ENCODE data around the gene LEFTY2. TPM values are rescaled to one million over a fixed set of nuclear protein-coding genes. Genes with fewer than 3 reads are reported as not detected.
A peak's percentile ranks its signal among the peaks of the same experiment; 100 is the strongest.

LEFTY2 gene, protein sequence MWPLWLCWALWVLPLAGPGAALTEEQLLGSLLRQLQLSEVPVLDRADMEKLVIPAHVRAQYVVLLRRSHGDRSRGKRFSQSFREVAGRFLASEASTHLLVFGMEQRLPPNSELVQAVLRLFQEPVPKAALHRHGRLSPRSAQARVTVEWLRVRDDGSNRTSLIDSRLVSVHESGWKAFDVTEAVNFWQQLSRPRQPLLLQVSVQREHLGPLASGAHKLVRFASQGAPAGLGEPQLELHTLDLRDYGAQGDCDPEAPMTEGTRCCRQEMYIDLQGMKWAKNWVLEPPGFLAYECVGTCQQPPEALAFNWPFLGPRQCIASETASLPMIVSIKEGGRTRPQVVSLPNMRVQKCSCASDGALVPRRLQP
- polyA plus RNA-seq (2013): 4.2 and 4.7 TPM in 2 replicates

DNA sequence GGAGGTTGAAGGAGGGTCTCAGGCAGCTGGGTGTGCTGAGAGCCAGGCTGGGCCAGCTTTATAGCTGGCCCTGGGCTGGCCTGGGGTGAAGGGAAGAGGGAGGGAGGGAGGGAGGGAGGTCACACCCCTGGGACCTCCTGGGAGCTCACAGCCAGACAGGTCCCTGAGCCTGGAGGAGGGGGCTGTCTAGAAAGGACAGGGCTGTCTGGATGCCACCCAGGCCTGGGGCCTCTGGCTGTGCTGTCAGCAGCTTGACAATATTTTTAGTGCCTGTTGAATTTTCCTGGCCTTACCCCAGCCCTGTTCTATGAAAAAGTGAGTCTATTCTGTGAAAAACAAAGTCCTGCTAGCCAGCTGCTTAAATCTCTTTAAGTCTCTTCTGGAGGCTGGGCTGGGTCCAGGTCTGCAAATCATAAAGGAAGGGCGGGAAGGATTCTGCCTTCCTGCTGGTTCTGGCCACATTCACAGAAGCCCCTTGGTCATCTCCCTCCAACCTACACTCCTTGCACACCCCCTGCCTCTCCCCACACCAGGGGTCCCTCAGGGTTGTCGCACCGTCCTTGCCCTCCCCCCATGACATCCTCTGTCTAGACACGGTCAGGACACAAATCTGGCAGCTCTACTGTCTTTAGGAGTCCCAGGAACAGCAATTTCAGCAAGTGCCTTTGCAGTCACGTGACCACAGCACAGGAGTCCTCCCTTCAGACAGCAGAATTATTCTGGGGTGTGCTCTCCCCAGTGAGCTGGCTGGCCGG, at the start of gene LEFTY2:
Gene LEFTY2, minus strand, starts transcription at position 34 of the 755 bp plus-strand sequence. CDS start 80 bp downstream, outside the sequence.
- peaks cover 3 to 15% of the 10 kb centered on the region in 2 experiments for H3K4me1 ChIP-seq (ENCODE audit: control insufficient read depth in 1 of 2, insufficient read depth in 2 of 2, low read length in 2 of 2)
- no peaks in the 10 kb centered on the region for H3K79me1 ChIP-seq (ENCODE audit: low read length)
- peak within 1 kb of the TSS; percentile 61 for H4K12ac ChIP-seq (ENCODE audit: low read depth, low read length)
- H3K4me3 ChIP-seq (ENCODE audit: low read depth, low read length): no peak within 1 kb of the TSS
- H3K27ac ChIP-seq (ENCODE audit: low read depth, low read length): peak within 1 kb of the TSS; percentile 5
- H3K27me3 ChIP-seq (ENCODE audit: insufficient read depth, low read length): no peaks in the 10 kb centered on the region
- peaks cover 2% of the 10 kb centered on the region for H3K79me2 ChIP-seq (ENCODE audit: control insufficient read depth, insufficient read depth, low read length, poor library complexity)
- peak within 1 kb of the TSS; percentile 17 for H2AFZ ChIP-seq (ENCODE audit: insufficient read depth, low read length, poor library complexity)
- H2BK120ac ChIP-seq (ENCODE audit: insufficient read depth, low read length, poor library complexity): no peak within 1 kb of the TSS
- H4K8ac ChIP-seq (ENCODE audit: low read depth, low read length): no peak within 1 kb of the TSS
- no peak within 1 kb of the TSS for H3K4me2 ChIP-seq (ENCODE audit: low read length)
- WGBS (ENCODE audit: extremely low coverage, insufficient coverage, insufficient read length): no CpG with 5 or more reads among the region's 6 CpGs
- no peak within 1 kb of the TSS for H3K9ac ChIP-seq (ENCODE audit: low read length)
- no peak within 1 kb of the TSS for H2BK12ac ChIP-seq (ENCODE audit: low read length)
- no peaks in the 10 kb centered on the region for H3K9me3 ChIP-seq (ENCODE audit: insufficient read depth, low read depth, low read length)
- H2BK5ac ChIP-seq (ENCODE audit: low read depth, low read length, poor library complexity): peak within 1 kb of the TSS; percentile 23
- no peak within 1 kb of the TSS for H3K18ac ChIP-seq (ENCODE audit: low read length)
- no peak within 1 kb of the TSS for H3K23ac ChIP-seq (ENCODE audit: low read length)
- peak within 1 kb of the TSS; percentile 60 for H4K91ac ChIP-seq (ENCODE audit: low read depth, low read length)
- DNase-seq: no peak
- no peaks in the 10 kb centered on the region for H3K36me3 ChIP-seq (ENCODE audit: control insufficient read depth in 1 of 2, insufficient read depth in 2 of 2, low read length in 2 of 2)
- no peak within 1 kb of the TSS for H2AK5ac ChIP-seq (ENCODE audit: low read length)
- no peak within 1 kb of the TSS for H3K14ac ChIP-seq (ENCODE audit: low read length)
- H3K4ac ChIP-seq (ENCODE audit: low read depth, low read length): no peak within 1 kb of the TSS

DNA sequence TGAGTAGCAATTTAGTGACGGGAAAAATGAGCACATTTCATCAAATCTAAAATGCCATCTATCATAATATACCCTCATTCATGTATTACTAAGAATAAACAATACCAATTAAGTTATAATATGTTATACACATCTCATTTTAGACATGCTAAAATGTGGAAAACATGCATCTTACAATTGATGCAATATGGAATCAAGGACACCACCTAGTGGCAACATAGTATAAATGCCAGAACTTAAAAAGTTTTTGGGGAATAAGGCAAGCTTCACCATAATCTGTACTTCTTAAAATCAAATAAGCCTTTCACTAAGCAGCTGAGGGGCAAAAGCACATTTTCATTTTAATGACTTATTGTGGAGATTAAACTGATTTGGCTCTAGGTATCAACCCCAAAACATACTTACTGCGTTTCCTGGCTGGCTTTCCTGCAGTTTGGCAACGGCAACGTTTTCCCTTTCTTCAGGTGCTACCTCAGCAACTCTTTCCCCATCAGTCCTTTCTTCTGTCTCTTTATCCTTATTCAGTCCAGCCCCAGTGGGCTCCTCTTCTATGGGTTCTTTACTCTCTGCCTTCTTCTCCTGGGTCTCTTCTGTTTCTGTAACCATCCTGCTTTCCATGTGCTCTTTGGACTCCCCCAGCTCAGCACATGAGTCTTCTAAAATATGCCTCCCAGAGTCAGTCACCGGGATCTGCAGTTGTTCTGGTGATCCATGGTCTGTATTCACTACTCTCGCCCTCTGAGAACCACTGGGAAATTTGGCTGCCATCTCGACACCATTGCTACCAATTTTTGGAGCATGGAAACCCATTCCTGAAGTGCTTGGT, 46.7 kb upstream of the LEFTY2 start:
- Histone ChIP-seq H3K14ac (ENCODE audit: low read length) (no peak overlapping the region), H3K27me3 (ENCODE audit: insufficient read depth, low read length) (no peaks in the 10 kb centered on the region), H3K9ac (ENCODE audit: low read length) (no peak overlapping the region), H4K8ac (ENCODE audit: low read depth, low read length) (no peak overlapping the region), H2AFZ (ENCODE audit: insufficient read depth, low read length, poor library complexity) (no peak overlapping the region), H4K91ac (ENCODE audit: low read depth, low read length) (no peak overlapping the region), H2BK120ac (ENCODE audit: insufficient read depth, low read length, poor library complexity) (no peak overlapping the region), H3K27ac (ENCODE audit: low read depth, low read length) (no peak overlapping the region), H3K9me3 (ENCODE audit: insufficient read depth, low read depth, low read length) (no peaks in the 10 kb centered on the region), H3K4me2 (ENCODE audit: low read length) (no peak overlapping the region), H3K79me2 (ENCODE audit: control insufficient read depth, insufficient read depth, low read length, poor library complexity) (no peaks in the 10 kb centered on the region), H2AK5ac (ENCODE audit: low read length) (no peak overlapping the region), H2BK12ac (ENCODE audit: low read length) (no peak overlapping the region), H3K79me1 (ENCODE audit: low read length) (no peaks in the 10 kb centered on the region), H3K4me1 (ENCODE audit: control insufficient read depth in 1 of 2, insufficient read depth in 2 of 2, low read length in 2 of 2) (no peaks in the 10 kb centered on the region), H3K4me3 (ENCODE audit: low read depth, low read length) (no peak overlapping the region), H3K18ac (ENCODE audit: low read length) (no peak overlapping the region), H3K23ac (ENCODE audit: low read length) (no peak overlapping the region), H3K4ac (ENCODE audit: low read depth, low read length) (no peak overlapping the region), H2BK5ac (ENCODE audit: low read depth, low read length, poor library complexity) (no peak overlapping the region), H3K36me3 (ENCODE audit: control insufficient read depth in 1 of 2, insufficient read depth in 2 of 2, low read length in 2 of 2) (peaks cover 34 to 38% of the 10 kb centered on the region in 2 experiments), H4K12ac (ENCODE audit: low read depth, low read length) (no peak overlapping the region)
- no CpG with 5 or more reads among the region's 7 CpGs for WGBS (ENCODE audit: extremely low coverage, insufficient coverage, insufficient read length)
- DNase-seq: peak in 1 of 2 donors; percentile 66

DNA sequence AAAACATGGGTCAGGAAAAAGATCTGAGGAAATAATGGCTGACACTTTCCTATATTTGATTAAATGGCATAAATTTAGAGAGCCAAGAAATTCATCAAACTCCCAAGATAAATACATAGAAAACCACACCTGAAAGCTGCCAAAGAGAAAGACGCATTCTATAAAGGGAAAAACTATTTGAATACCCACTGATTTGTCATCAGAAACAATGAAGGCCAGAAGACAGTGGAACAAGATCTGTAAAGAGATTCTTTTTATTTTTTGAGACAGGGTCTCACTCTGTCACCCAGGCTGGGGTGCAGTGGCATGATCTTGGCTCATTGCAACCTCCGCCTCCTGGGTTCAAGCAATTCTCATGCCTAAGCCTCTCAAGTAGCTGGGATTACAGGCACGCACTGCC, 40.7 kb upstream of the LEFTY2 start:
- H3K4me3 ChIP-seq (ENCODE audit: low read depth, low read length): no peak overlapping the region
- H3K23ac ChIP-seq (ENCODE audit: low read length): no peak overlapping the region
- H2AK5ac ChIP-seq (ENCODE audit: low read length): no peak overlapping the region
- H3K27ac ChIP-seq (ENCODE audit: low read depth, low read length): no peak overlapping the region
- no peak overlapping the region for H4K8ac ChIP-seq (ENCODE audit: low read depth, low read length)
- H3K4ac ChIP-seq (ENCODE audit: low read depth, low read length): no peak overlapping the region
- H3K4me1 ChIP-seq (ENCODE audit: control insufficient read depth in 1 of 2, insufficient read depth in 2 of 2, low read length in 2 of 2): no peaks in the 10 kb centered on the region
- no peak overlapping the region for H2BK120ac ChIP-seq (ENCODE audit: insufficient read depth, low read length, poor library complexity)
- no peaks in the 10 kb centered on the region for H3K79me1 ChIP-seq (ENCODE audit: low read length)
- no peak overlapping the region for H3K4me2 ChIP-seq (ENCODE audit: low read length)
- no peak overlapping the region for H4K91ac ChIP-seq (ENCODE audit: low read depth, low read length)
- no peak overlapping the region for H2BK5ac ChIP-seq (ENCODE audit: low read depth, low read length, poor library complexity)
- H3K79me2 ChIP-seq (ENCODE audit: control insufficient read depth, insufficient read depth, low read length, poor library complexity): no peaks in the 10 kb centered on the region
- H3K18ac ChIP-seq (ENCODE audit: low read length): no peak overlapping the region
- DNase-seq: no peak
- H2AFZ ChIP-seq (ENCODE audit: insufficient read depth, low read length, poor library complexity): no peak overlapping the region
- H3K27me3 ChIP-seq (ENCODE audit: insufficient read depth, low read length): no peaks in the 10 kb centered on the region
- no peak overlapping the region for H4K12ac ChIP-seq (ENCODE audit: low read depth, low read length)
- peaks cover 24 to 35% of the 10 kb centered on the region in 2 experiments for H3K36me3 ChIP-seq (ENCODE audit: control insufficient read depth in 1 of 2, insufficient read depth in 2 of 2, low read length in 2 of 2)
- H3K9ac ChIP-seq (ENCODE audit: low read length): no peak overlapping the region
- no peak overlapping the region for H3K14ac ChIP-seq (ENCODE audit: low read length)
- no peak overlapping the region for H2BK12ac ChIP-seq (ENCODE audit: low read length)
- peaks cover 4% of the 10 kb centered on the region for H3K9me3 ChIP-seq (ENCODE audit: insufficient read depth, low read depth, low read length)
- no CpG with 5 or more reads among the region's 3 CpGs for whole genome bisulfite sequencing (ENCODE audit: extremely low coverage, insufficient coverage, insufficient read length)
